Coronary artery (tissue), 2 donors: Measurements from ENCODE around the gene DSCAML1.

Experiments used
- DNase-seq: peaks from one replicate; pipeline ENCODE4 v3.0.0-alpha.2; 2017; ENCODE audit warnings: low spot score
- H3K27ac ChIP-seq, 2 donors: fragments of 200-600 bp; sonication (generic); one replicate each; pipeline ENCODE4 v1.5.1; 2016 to 2019
- H3K4me3 ChIP-seq: fragments of 200-600 bp; sonication (generic); 2 replicates; pipeline ENCODE4 v1.5.1; 2016; ENCODE audit warnings: mild to moderate bottlenecking, moderate library complexity
- CTCF ChIP-seq: fragments of 200-600 bp; sonication (generic); IDR thresholded peaks from one replicate; pipeline ENCODE4 v1.5.1; 2019; ENCODE audit warnings: antibody characterized with exemption

DSCAML1 gene

GRCh38 chr11:117641008-117641915 lies 155.8 kb downstream of the DSCAML1 start:
- H3K27ac ChIP-seq: no peak overlapping the region

GRCh38 chr11:117640041-117640440 lies 157.0 kb downstream of the DSCAML1 start:
- Histone ChIP-seq H3K4me3 (no peak overlapping the region), H3K27ac (no peak overlapping the region)
- DNase-seq: no peak
- TF ChIP-seq CTCF: no peak

More at GRCh38 chr11:117641008-117641915, 155.8 kb downstream of the DSCAML1 start:
- TF ChIP-seq CTCF: no peak
- DNase-seq: no peak
- no peak overlapping the region for H3K4me3 ChIP-seq

- DNase-seq: no peak
- Histone ChIP-seq H3K27ac (no peak overlapping the region), H3K4me3 (no peak overlapping the region)
- TF ChIP-seq CTCF: no peak
Observed at GRCh38 chr11:117639601-117640000, 157.4 kb downstream of the DSCAML1 start.

- no peak for DNase-seq
- TF ChIP-seq CTCF: no peak
- H3K4me3 ChIP-seq: no peak overlapping the region
- no peak overlapping the region for H3K27ac ChIP-seq
Observed at GRCh38 chr11:117638911-117639543, 158.0 kb downstream of the DSCAML1 start.

- Histone ChIP-seq H3K4me3 (no peak overlapping the region), H3K27ac (no peak overlapping the region)
- no peak for DNase-seq
- no peak for TF ChIP-seq CTCF
Observed at GRCh38 chr11:117634756-117635603, 162.0 kb downstream of the DSCAML1 start.

GRCh38 chr11:117633976-117634755 lies 162.8 kb downstream of the DSCAML1 start:
- no peak for TF ChIP-seq CTCF
- Histone ChIP-seq H3K27ac (no peak overlapping the region), H3K4me3 (no peak overlapping the region)
- DNase-seq: no peak
